SJCRH30 (cell line): ENCODE measurements around the gene PPP3CA. TPM values are rescaled to one million over a fixed set of nuclear protein-coding genes. Genes with fewer than 3 reads are reported as not detected.

Source experiments
- DNase-seq, 2 experiments: peaks; one replicate each; pipeline ENCODE4 v3.0.0-alpha.2; 2015 to 2020
- H3K27ac ChIP-seq: fragments of 250-450 bp; sonication (Bioruptor Pico); 2 replicates; pipeline ENCODE4 v1.5.1; 2020; ENCODE audit warnings: mild to moderate bottlenecking, moderate library complexity
- H3K27me3 ChIP-seq: fragments of 250-450 bp; sonication (Bioruptor Pico); 2 replicates; pipeline ENCODE4 v1.5.1; 2020; ENCODE audit warnings: mild to moderate bottlenecking, moderate library complexity
- H3K36me3 ChIP-seq: fragments of 250-450 bp; sonication (Bioruptor Pico); 2 replicates; pipeline ENCODE4 v1.5.1; 2020; ENCODE audit warnings: mild to moderate bottlenecking, moderate library complexity
- H3K4me1 ChIP-seq: fragments of 250-450 bp; sonication (Bioruptor Pico); 2 replicates; pipeline ENCODE4 v1.5.1; 2020; ENCODE audit warnings: mild to moderate bottlenecking, moderate library complexity
- H3K4me3 ChIP-seq: fragments of 250-450 bp; sonication (Bioruptor Pico); 2 replicates; pipeline ENCODE4 v1.5.1; 2020; ENCODE audit warnings: mild to moderate bottlenecking, moderate library complexity
- H3K9me3 ChIP-seq: fragments of 250-450 bp; sonication (Bioruptor Pico); replicated peaks from 2 replicates; pipeline ENCODE4 v1.5.1; 2020; ENCODE audit warnings: mild to moderate bottlenecking, moderate library complexity
- total RNA-seq: library from RNA; depleted of rRNA; stranded (reverse); fragments of >200 nt; shearing (Covaris generic); gene quantifications from 2 replicates; pipeline ENCODE4 v1.2.3, GENCODE V29; 2014

PPP3CA gene
- total RNA-seq, 1 experiment from 2014 or later, result 38.4 TPM

DNA sequence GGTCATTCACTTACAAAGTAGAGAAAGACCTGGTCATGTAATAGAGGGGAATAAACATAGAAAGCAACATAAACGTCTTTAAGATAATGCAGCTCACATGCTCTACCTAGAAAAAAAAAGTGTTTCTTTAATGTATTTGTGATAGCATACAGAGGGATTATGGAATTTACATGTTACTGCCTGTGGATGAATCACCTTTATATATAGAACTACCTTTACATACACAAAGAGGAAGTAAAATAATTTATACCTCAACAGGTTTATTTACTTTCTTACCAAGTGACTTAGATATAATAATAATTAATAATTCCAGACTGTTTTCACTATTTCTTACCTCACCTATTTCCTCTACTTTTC is 81.5 kb downstream of the PPP3CA start:
- DNase-seq, result no peak
- Histone ChIP-seq H3K9me3 (no peaks in the 10 kb centered on the region), H3K27me3 (no peaks in the 10 kb centered on the region), H3K36me3 (no peaks in the 10 kb centered on the region), H3K27ac (no peak overlapping the region), H3K4me3 (no peak overlapping the region), H3K4me1 (no peaks in the 10 kb centered on the region)

DNA sequence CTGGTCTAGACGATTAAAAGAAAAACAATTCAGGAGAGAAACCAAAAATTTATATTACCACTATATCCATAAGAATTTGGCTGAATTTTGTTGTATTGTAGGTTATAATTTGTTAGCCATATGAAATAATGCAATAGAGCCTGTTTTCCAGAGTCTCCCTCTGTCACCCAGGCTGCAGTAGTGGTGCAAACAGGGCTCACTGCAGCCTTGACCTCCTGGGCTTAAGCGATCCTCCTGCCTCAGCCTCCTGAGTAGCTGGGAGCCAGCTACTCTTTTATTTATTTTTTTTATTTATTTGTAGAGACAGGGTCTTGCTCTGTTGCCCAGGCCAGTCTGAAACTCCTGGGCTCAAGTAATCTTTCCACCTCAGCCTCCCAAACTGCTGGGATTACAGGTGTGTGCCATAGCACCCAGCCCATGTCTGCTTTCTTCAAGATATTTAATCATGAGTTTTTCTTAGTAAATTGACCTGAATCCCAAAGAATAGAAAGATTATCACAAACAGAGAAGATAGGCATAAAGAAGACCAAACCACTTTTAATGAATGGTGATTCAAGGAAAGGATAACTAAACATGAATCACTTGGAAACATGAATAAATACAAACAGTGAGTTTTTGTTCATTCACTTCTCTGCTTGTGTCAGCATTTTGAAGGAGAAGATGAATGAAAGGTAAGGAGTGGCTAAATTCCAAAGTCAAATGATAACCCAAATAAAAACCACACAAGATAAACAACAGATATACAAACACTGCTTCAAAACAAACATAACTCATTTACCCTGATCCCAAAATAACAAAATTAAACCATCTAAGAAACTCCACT is 82.1 kb downstream of the PPP3CA start:
- Histone ChIP-seq H3K27ac (no peak overlapping the region), H3K4me1 (no peaks in the 10 kb centered on the region)
- no peak for DNase-seq

GRCh38 chr4:101264512-101264911 is 82.8 kb downstream of the PPP3CA start:
- H3K36me3 ChIP-seq, result no peaks in the 10 kb centered on the region
- no peaks in the 10 kb centered on the region for H3K4me1 ChIP-seq
- no peak for DNase-seq
- no peak overlapping the region for H3K27ac ChIP-seq
- no peaks in the 10 kb centered on the region for H3K9me3 ChIP-seq
- no peaks in the 10 kb centered on the region for H3K27me3 ChIP-seq
- no peak overlapping the region for H3K4me3 ChIP-seq

More for the DNA sequence above, 82.1 kb downstream of the PPP3CA start:
- Histone ChIP-seq H3K4me3 (no peak overlapping the region), H3K27me3 (no peaks in the 10 kb centered on the region), H3K36me3 (no peaks in the 10 kb centered on the region), H3K9me3 (no peaks in the 10 kb centered on the region)

GRCh38 chr4:101262683-101263082 is 84.6 kb downstream of the PPP3CA start:
- Histone ChIP-seq H3K27me3 (no peaks in the 10 kb centered on the region), H3K27ac (no peak overlapping the region), H3K9me3 (no peaks in the 10 kb centered on the region), H3K4me1 (no peaks in the 10 kb centered on the region), H3K4me3 (no peak overlapping the region), H3K36me3 (no peaks in the 10 kb centered on the region)
- no peak for DNase-seq

GRCh38 chr4:101259876-101260275 is 87.5 kb downstream of the PPP3CA start:
- no peak overlapping the region for H3K27ac ChIP-seq

GRCh38 chr4:101258883-101259282 is 88.4 kb downstream of the PPP3CA start:
- no peak overlapping the region for H3K27ac ChIP-seq
- DNase-seq, result no peak
- H3K4me1 ChIP-seq, result no peaks in the 10 kb centered on the region
- H3K27me3 ChIP-seq, result no peaks in the 10 kb centered on the region
- H3K4me3 ChIP-seq, result no peak overlapping the region
- no peaks in the 10 kb centered on the region for H3K36me3 ChIP-seq
- H3K9me3 ChIP-seq, result no peaks in the 10 kb centered on the region

More at GRCh38 chr4:101259876-101260275, 87.5 kb downstream of the PPP3CA start:
- H3K4me1 ChIP-seq, result no peaks in the 10 kb centered on the region
- DNase-seq, result no peak
- H3K27me3 ChIP-seq, result no peaks in the 10 kb centered on the region
- H3K4me3 ChIP-seq, result no peak overlapping the region
- H3K36me3 ChIP-seq, result no peaks in the 10 kb centered on the region
- H3K9me3 ChIP-seq, result no peaks in the 10 kb centered on the region

DNA sequence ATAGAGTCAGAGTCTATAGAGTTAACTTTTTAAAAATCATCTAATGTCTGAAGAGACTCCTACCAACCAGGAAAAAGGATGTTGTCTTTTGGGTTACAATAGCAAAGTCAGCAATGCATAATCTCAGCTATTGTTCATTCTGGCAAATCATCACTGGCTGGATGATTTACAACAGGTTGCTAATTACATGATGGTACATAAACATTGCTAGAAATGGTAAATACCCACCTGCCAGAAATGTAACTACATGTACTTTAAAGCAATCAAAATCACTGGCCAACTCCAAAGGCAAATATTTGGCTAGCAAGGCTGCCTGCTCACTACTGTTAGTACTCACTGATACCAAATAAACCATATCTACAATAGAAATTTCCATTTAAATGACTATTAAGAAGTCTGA is 91.1 kb downstream of the PPP3CA start:
- no peaks in the 10 kb centered on the region for H3K36me3 ChIP-seq
- H3K4me3 ChIP-seq, result no peak overlapping the region
- no peak for DNase-seq
- no peak overlapping the region for H3K27ac ChIP-seq
- no peaks in the 10 kb centered on the region for H3K4me1 ChIP-seq
- no peaks in the 10 kb centered on the region for H3K9me3 ChIP-seq
- H3K27me3 ChIP-seq, result no peaks in the 10 kb centered on the region

DNA sequence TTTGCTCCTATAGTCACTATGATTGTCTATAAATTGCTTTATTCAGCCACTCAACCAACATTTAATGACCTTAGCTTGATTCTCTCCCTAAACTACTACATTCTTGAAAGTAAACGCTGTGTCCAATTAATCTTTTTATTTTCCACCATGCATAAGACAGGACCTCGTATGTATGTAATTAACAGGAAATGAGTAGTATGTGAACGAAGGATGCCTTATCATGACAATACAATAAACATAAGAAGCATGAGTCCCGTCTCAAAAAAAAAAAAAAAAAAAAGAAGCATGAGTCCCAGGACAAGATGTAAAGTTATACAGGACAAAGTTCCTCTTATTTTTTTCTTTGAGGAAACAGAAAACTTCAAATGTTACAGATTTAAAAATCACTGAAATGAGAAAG is 92.5 kb downstream of the PPP3CA start:
- H3K36me3 ChIP-seq, result no peaks in the 10 kb centered on the region
- no peaks in the 10 kb centered on the region for H3K27me3 ChIP-seq
- no peaks in the 10 kb centered on the region for H3K4me1 ChIP-seq
- DNase-seq, result no peak
- H3K9me3 ChIP-seq, result no peaks in the 10 kb centered on the region
- H3K27ac ChIP-seq, result no peak overlapping the region
- H3K4me3 ChIP-seq, result no peak overlapping the region

GRCh38 chr4:101253121-101253520 is 94.2 kb downstream of the PPP3CA start:
- no peak overlapping the region for H3K27ac ChIP-seq
- no peaks in the 10 kb centered on the region for H3K4me1 ChIP-seq
- H3K27me3 ChIP-seq, result no peaks in the 10 kb centered on the region
- no peaks in the 10 kb centered on the region for H3K9me3 ChIP-seq
- no peaks in the 10 kb centered on the region for H3K36me3 ChIP-seq
- DNase-seq, result no peak
- no peak overlapping the region for H3K4me3 ChIP-seq

DNA sequence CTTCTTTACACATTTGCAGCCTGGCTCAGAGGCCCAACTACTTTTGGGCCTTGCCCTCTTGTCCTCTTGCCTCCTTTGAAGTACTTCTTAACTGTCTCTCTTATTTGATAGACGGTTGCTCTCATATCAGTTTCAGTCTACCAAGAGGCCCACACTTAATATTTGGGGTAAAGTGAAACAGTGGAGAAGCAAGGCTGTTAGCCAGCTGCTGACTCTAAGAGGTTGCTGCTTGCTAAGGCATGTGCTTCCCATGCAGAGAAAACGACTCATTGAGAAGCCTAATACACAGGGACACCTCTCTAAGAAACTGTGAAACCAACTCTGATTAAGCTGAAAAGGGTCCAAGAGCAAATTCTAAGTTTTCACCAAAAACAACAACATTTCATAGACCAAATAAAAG is 94.6 kb downstream of the PPP3CA start:
- Histone ChIP-seq H3K4me1 (no peaks in the 10 kb centered on the region), H3K4me3 (no peak overlapping the region), H3K27me3 (no peaks in the 10 kb centered on the region), H3K9me3 (no peaks in the 10 kb centered on the region), H3K27ac (no peak overlapping the region), H3K36me3 (no peaks in the 10 kb centered on the region)
- peak in 1 of 2 experiments; percentile 9 for DNase-seq

DNA sequence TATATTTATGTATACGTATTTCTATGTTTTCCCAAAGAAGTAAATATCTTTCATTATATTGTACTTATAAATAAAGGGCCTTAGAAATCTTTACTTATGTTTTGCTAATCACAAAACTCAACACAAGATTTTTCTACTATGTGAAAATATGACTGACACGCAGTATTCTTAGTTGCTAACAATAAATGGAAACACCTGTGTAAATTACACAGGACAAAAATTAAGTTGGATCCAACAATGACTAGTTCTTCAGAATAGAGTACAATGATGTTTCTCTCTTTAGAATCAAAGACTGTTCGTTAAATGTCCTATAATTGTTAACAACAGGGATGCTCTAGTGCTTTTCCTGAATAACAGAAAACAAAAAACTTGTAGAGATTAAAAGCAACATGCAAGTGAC is 96.1 kb downstream of the PPP3CA start:
- Histone ChIP-seq H3K36me3 (no peaks in the 10 kb centered on the region), H3K4me1 (no peaks in the 10 kb centered on the region)
- DNase-seq, result no peak

DNA sequence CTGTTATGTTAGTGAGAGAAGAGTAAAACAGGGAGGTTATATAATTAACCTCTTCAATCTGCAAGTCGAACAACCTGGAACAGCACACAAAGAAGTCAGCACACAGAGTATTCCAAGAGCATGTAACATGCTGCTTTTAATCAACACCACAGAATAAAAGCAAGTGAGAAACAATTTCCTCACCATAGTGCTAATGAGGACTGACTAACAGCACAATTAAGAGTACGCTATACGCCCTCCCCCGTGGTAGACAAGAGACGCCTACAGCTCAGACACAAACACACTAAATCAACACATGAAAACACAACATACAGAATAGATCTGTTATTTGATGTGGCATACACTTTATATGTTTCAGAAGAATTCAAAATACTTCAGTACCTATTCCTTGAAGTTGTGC is 103.0 kb downstream of the PPP3CA start:
- no peak overlapping the region for H3K4me3 ChIP-seq
- H3K27me3 ChIP-seq, result no peaks in the 10 kb centered on the region
- DNase-seq, result no peak
- H3K4me1 ChIP-seq, result no peaks in the 10 kb centered on the region
- no peaks in the 10 kb centered on the region for H3K9me3 ChIP-seq
- no peak overlapping the region for H3K27ac ChIP-seq
- H3K36me3 ChIP-seq, result no peaks in the 10 kb centered on the region

More for the DNA sequence above, 96.1 kb downstream of the PPP3CA start:
- Histone ChIP-seq H3K9me3 (no peaks in the 10 kb centered on the region), H3K27ac (no peak overlapping the region), H3K4me3 (no peak overlapping the region), H3K27me3 (no peaks in the 10 kb centered on the region)

- no peaks in the 10 kb centered on the region for H3K9me3 ChIP-seq
- H3K4me3 ChIP-seq, result no peak overlapping the region
These were observed 104.9 kb downstream of the PPP3CA start for GRCh38 chr4:101242441-101242840.

DNA sequence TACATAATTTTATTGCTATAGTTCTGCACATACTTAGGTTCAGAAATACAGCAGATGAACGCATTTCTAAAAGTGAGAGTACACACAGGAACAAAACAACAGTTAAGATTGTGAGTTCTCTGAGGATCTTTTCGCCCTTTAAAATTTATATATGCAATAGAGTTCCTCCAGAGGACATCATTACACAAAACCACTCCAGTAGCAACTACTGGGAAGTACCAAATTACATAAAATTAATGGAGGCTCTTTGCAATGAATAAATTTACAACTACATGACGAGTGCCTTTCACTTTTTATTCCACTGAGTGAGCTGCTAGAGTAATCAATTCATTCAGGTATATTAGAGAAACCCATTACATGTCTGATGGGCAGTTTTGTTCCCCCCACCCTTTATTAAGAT is 107.2 kb downstream of the PPP3CA start:
- no peaks in the 10 kb centered on the region for H3K27me3 ChIP-seq
- H3K36me3 ChIP-seq, result no peaks in the 10 kb centered on the region
- no peak overlapping the region for H3K4me3 ChIP-seq
- no peak overlapping the region for H3K27ac ChIP-seq
- H3K4me1 ChIP-seq, result no peaks in the 10 kb centered on the region
- no peaks in the 10 kb centered on the region for H3K9me3 ChIP-seq
- DNase-seq, result no peak

More at GRCh38 chr4:101242441-101242840, 104.9 kb downstream of the PPP3CA start:
- no peaks in the 10 kb centered on the region for H3K4me1 ChIP-seq
- H3K27ac ChIP-seq, result no peak overlapping the region
- H3K27me3 ChIP-seq, result no peaks in the 10 kb centered on the region
- no peak for DNase-seq
- H3K36me3 ChIP-seq, result no peaks in the 10 kb centered on the region

DNA sequence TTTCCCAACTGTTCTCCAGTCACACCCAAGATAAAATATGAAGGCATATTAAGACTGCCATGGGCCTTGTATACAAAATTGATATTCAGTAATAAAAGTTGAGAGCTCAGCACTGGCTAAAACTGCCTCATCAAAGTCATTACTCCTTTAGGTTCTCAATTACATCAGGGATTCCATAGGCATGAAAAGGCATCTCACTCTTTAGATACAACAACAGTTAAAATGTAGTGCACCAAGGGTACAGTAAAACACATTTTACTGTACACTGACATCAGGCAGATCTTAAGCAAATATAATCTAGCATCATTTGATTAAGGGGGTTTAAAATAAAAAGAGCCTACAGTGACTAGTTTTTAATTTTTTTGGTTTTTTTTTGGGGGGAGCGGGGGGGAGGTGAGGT is 107.7 kb downstream of the PPP3CA start:
- Histone ChIP-seq H3K4me3 (no peak overlapping the region), H3K9me3 (no peaks in the 10 kb centered on the region), H3K27ac (no peak overlapping the region), H3K36me3 (no peaks in the 10 kb centered on the region), H3K27me3 (no peaks in the 10 kb centered on the region), H3K4me1 (no peaks in the 10 kb centered on the region)
- DNase-seq, result no peak

- no peak for DNase-seq
- Histone ChIP-seq H3K4me1 (no peaks in the 10 kb centered on the region), H3K27ac (no peak overlapping the region), H3K36me3 (no peaks in the 10 kb centered on the region), H3K4me3 (no peak overlapping the region), H3K27me3 (no peaks in the 10 kb centered on the region), H3K9me3 (no peaks in the 10 kb centered on the region)
These were observed 108.6 kb downstream of the PPP3CA start for GRCh38 chr4:101238706-101239105.
